ENCODE data around the gene MAB21L4. TPM values are rescaled to one million over a fixed set of nuclear protein-coding genes. Genes with fewer than 3 reads are reported as not detected.

The MAB21L4 gene
- total RNA-seq, 1 experiment from 2014 or later = not detected

- H3K36me3 ChIP-seq (ENCODE audit: control insufficient read depth in 1 of 2, insufficient read depth in 2 of 2, low read length in 2 of 2) = no peaks in the 10 kb centered on the region
- no peaks in the 10 kb centered on the region for H4K20me1 ChIP-seq (ENCODE audit: insufficient read depth)
- BruUV-seq (replicated peaks) = no TSS peak
- no peak for DNase-seq (ENCODE audit: low read depth, low spot score)
- H3K9me3 ChIP-seq (ENCODE audit: control insufficient read depth in 1 of 2, insufficient read depth in 1 of 2, low read depth in 1 of 2, low read length in 2 of 2) = no peaks in the 10 kb centered on the region
- H3K79me2 ChIP-seq (ENCODE audit: insufficient read depth, low read length) = no peaks in the 10 kb centered on the region
- H3K27ac ChIP-seq (ENCODE audit: low read depth, low read length) = no peak overlapping the region
- H3K4me1 ChIP-seq (ENCODE audit: control insufficient read depth in 1 of 2, insufficient read depth in 2 of 2, low read length in 2 of 2) = peaks cover 5 to 21% of the 10 kb centered on the region in 2 experiments; a peak in 3 of 4 replicates
- no peak overlapping the region for H3K9ac ChIP-seq (ENCODE audit: low read length)
- ATAC-seq = peak; percentile 72
- H3K4me2 ChIP-seq (ENCODE audit: low read length) = peak overlapping the region; percentile 33
- H2AFZ ChIP-seq (ENCODE audit: low read depth, low read length, poor library complexity, severe bottlenecking) = no peak overlapping the region
- intact Hi-C loops (cut with micrococcal nuclease) = no loop called here
- H3K4me3 ChIP-seq (replicated peaks in 1 of 2; ENCODE audit: low read depth in 1 of 2, low read length in 2 of 2) = no peak overlapping the region
- ChIA-PET CTCF (interaction anchor here (0.9 kb wide), 1 partner anchor 8 kb away, joined by 3 read pairs; no protein-coding TSS in a partner anchor), RAD21 (ENCODE audit: low non-redundant PET in 1 of 2, low total read pairs in 2 of 2, uncharacterized antibody in 2 of 2, unreplicated experiment in 2 of 2) (no interaction called here), POLR2A (no interaction called here)
- no peaks in the 10 kb centered on the region for H3K27me3 ChIP-seq (ENCODE audit: insufficient read depth, low read length)
- TF ChIP-seq SRF (IDR thresholded peaks at IDR 0.05; ENCODE audit: low read depth) (no peak), MAX (IDR thresholded peaks at IDR 0.05) (no peak), POLR2A (IDR thresholded peaks at IDR 0.05; ENCODE audit: borderline replicate concordance, extremely low read depth, insufficient read depth, insufficient read length) (no peak), EGR1 (IDR thresholded peaks at IDR 0.05; ENCODE audit: low read depth) (no peak), SIN3A (IDR thresholded peaks at IDR 0.05; ENCODE audit: low read depth) (no peak), CTCF (IDR thresholded peaks at IDR 0.05 in 2 of 3, conservative IDR thresholded peaks at IDR 0.05 in 1 of 3; ENCODE audit: borderline replicate concordance in 1 of 3, insufficient read depth in 1 of 3, low read depth in 2 of 3, low read length in 2 of 3) (no peak), ZNF274 (IDR thresholded peaks at IDR 0.05; ENCODE audit: low read depth, low read length) (no peak), RAD21 (IDR thresholded peaks at IDR 0.05; ENCODE audit: low read depth) (no peak), FOSL1 (IDR thresholded peaks at IDR 0.05; ENCODE audit: low read depth) (no peak), JUND (IDR thresholded peaks at IDR 0.05) (no peak), ZBTB33 (IDR thresholded peaks at IDR 0.05; ENCODE audit: extremely low read depth, insufficient replicate concordance, low read length) (no peak), CEBPB (IDR thresholded peaks at IDR 0.05; ENCODE audit: low read depth) (no peak), REST (IDR thresholded peaks at IDR 0.05; ENCODE audit: low read depth) (no peak), YY1 (IDR thresholded peaks at IDR 0.05; ENCODE audit: extremely low read depth, insufficient replicate concordance, low read depth, low read length) (no peak), SP1 (IDR thresholded peaks at IDR 0.05; ENCODE audit: low read depth) (no peak), EZH2 (IDR thresholded peaks at IDR 0.05) (no peak), ELF1 (IDR thresholded peaks at IDR 0.05; ENCODE audit: borderline replicate concordance, low read depth) (no peak)
- no peaks in the 10 kb centered on the region for H3K9me2 ChIP-seq (ENCODE audit: insufficient read depth)
Measured at GRCh38 chr2:240921311-240921994, 25.5 kb upstream of the MAB21L4 start.
